IMR-90 (cell line): Measurements from ENCODE around the gene MAPK8IP1. TPM values are rescaled to one million over a fixed set of nuclear protein-coding genes. Genes with fewer than 3 reads are reported as not detected.

Experiments used
- ATAC-seq: fragments of 200-7000 bp; cut with Tn5 transposase; 2 replicates; pipeline ENCODE4 v1.9.1; 2020; ENCODE audit warnings: low read depth, mild to moderate bottlenecking, moderate library complexity
- BruUV-seq: library from RNA; stranded (reverse); fragments of 400-500 nt; replicated peaks from 2 replicates; lab custom pipeline; 2021; lab: Mats Ljungman, UMichigan
- CTCF ChIA-PET: fragments of 300-600 bp; formaldehyde crosslinking; extraction: SDS; loops from one replicate; lab custom pipeline; 2021; ENCODE audit warnings: antibody characterized with exemption; lab: Yijun Ruan, JAX
- POLR2A ChIA-PET: fragments of 300-600 bp; sonication (Branson Sonifier 250); formaldehyde crosslinking; loops from one replicate; lab custom pipeline; 2022; ENCODE audit warnings: antibody characterized with exemption; ENCODE audit not compliant: unreplicated experiment; lab: Charles Lee
- DNase-seq: peaks from one replicate; pipeline ENCODE4 v3.0.0; 2013
- H2AFZ ChIP-seq: replicated peaks from 2 replicates; pipeline ENCODE3; 2013; ENCODE audit warnings: low read length, mild to moderate bottlenecking; ENCODE audit not compliant: poor library complexity
- H2AK5ac ChIP-seq: 2 replicates; pipeline ENCODE4 v1.6.1; 2013; ENCODE audit warnings: low read depth, low read length, inconsistent platforms
- H2AK9ac ChIP-seq: replicated peaks from 2 replicates; pipeline ENCODE3; 2013; ENCODE audit warnings: mild to moderate bottlenecking, low read depth, low read length, moderate library complexity; ENCODE audit not compliant: poor library complexity
- H2BK120ac ChIP-seq: 2 replicates; pipeline ENCODE4 v1.6.1; 2013; ENCODE audit warnings: low read depth, low read length, inconsistent platforms
- H2BK15ac ChIP-seq: 3 replicates; pipeline ENCODE4 v1.6.1; 2013; ENCODE audit warnings: low read depth, low read length, inconsistent platforms
- H2BK20ac ChIP-seq: 2 replicates; pipeline ENCODE4 v1.6.1; 2013; ENCODE audit warnings: low read depth, mild to moderate bottlenecking, inconsistent platforms, low read length, moderate library complexity
- H2BK5ac ChIP-seq: 2 replicates; pipeline ENCODE4 v1.6.1; 2013; ENCODE audit warnings: mild to moderate bottlenecking, low read depth, low read length, inconsistent platforms; ENCODE audit not compliant: poor library complexity, severe bottlenecking
- H3K14ac ChIP-seq: replicated peaks from 2 replicates; pipeline ENCODE4 v1.6.1; 2013; ENCODE audit warnings: low read depth, low read length, inconsistent platforms
- H3K18ac ChIP-seq: 2 replicates; pipeline ENCODE4 v1.6.1; 2013; ENCODE audit warnings: low read depth, low read length, control low read depth
- H3K23ac ChIP-seq: 2 replicates; pipeline ENCODE4 v1.6.1; 2013; ENCODE audit warnings: low read depth, low read length, inconsistent platforms
- H3K27ac ChIP-seq: 2 replicates; pipeline ENCODE4 v1.5.1; 2013; ENCODE audit warnings: mild to moderate bottlenecking, control low read depth, low read length; ENCODE audit not compliant: insufficient read depth
- H3K27me3 ChIP-seq: 2 replicates; pipeline ENCODE4 v1.6.1; 2013; ENCODE audit warnings: low read length; ENCODE audit not compliant: control insufficient read depth, insufficient read depth
- H3K36me3 ChIP-seq: 2 replicates; pipeline ENCODE4 v1.6.1; 2013; ENCODE audit warnings: low read length, mixed read lengths; ENCODE audit not compliant: control insufficient read depth, insufficient read depth
- H3K4ac ChIP-seq: 2 replicates; pipeline ENCODE4 v1.6.1; 2013; ENCODE audit warnings: low read depth, low read length, inconsistent platforms
- H3K4me1 ChIP-seq: 2 replicates; pipeline ENCODE4 v1.6.1; 2013; ENCODE audit warnings: low read length, mixed read lengths; ENCODE audit not compliant: control insufficient read depth, insufficient read depth
- H3K4me2 ChIP-seq: 2 replicates; pipeline ENCODE4 v1.6.1; 2013; ENCODE audit warnings: low read depth, mild to moderate bottlenecking, control low read depth, low read length, moderate library complexity
- H3K4me3 ChIP-seq: 2 replicates; pipeline ENCODE4 v1.5.1; 2013; ENCODE audit warnings: low read depth, mild to moderate bottlenecking, control low read depth, low read length, moderate library complexity; ENCODE audit not compliant: insufficient read depth
- H3K56ac ChIP-seq: 2 replicates; pipeline ENCODE4 v1.6.1; 2013; ENCODE audit warnings: low read length, inconsistent platforms; ENCODE audit not compliant: insufficient read depth; ENCODE audit errors: extremely low read depth
- H3K79me1 ChIP-seq, 2 experiments: 2 replicates each; pipeline ENCODE4 v1.6.1; 2013; ENCODE audit warnings: low read length in 2 of 2, inconsistent platforms in 1 of 2, low read depth in 1 of 2
- H3K9ac ChIP-seq: 2 replicates; pipeline ENCODE4 v1.6.1; 2013; ENCODE audit warnings: low read depth, low read length, control low read depth
- H3K9me1 ChIP-seq: 2 replicates; pipeline ENCODE4 v1.6.1; 2013; ENCODE audit warnings: low read length, inconsistent platforms; ENCODE audit not compliant: insufficient read depth
- H3K9me3 ChIP-seq: 2 replicates; pipeline ENCODE4 v1.6.1; 2013; ENCODE audit warnings: low read length; ENCODE audit not compliant: control insufficient read depth, insufficient read depth
- H4K20me1 ChIP-seq: 2 replicates; pipeline ENCODE4 v1.6.1; 2013; ENCODE audit warnings: low read length, inconsistent platforms; ENCODE audit not compliant: insufficient read depth
- H4K5ac ChIP-seq: 2 replicates; pipeline ENCODE4 v1.6.1; 2013; ENCODE audit warnings: mild to moderate bottlenecking, low read depth, low read length, control low read depth
- H4K8ac ChIP-seq, 2 experiments: 2 replicates each; pipeline ENCODE4 v1.6.1; 2013; ENCODE audit warnings: low read depth in 2 of 2, low read length in 2 of 2, control low read depth in 1 of 2, inconsistent platforms in 1 of 2
- H4K91ac ChIP-seq: 2 replicates; pipeline ENCODE4 v1.6.1; 2013; ENCODE audit warnings: low read depth, low read length, inconsistent platforms; ENCODE audit not compliant: insufficient read depth
- BHLHE40 ChIP-seq: fragments of 150-350 bp; IDR thresholded peaks from 2 replicates; pipeline ENCODE4 v1.6.1; 2016; ENCODE audit warnings: mild to moderate bottlenecking, low read depth, low read length
- CHD1 ChIP-seq: IDR thresholded peaks from 2 replicates; pipeline ENCODE4 v1.6.1; 2012; ENCODE audit warnings: low read depth, low read length, improper control_type of control experiment
- CTCF ChIP-seq: conservative IDR thresholded peaks from 2 replicates; pipeline ENCODE4 v1.5.1; 2012; ENCODE audit warnings: mild to moderate bottlenecking, low read depth, low read length, improper control_type of control experiment
- ELK1 ChIP-seq: fragments of 150-350 bp; IDR thresholded peaks from 2 replicates; pipeline ENCODE4 v1.6.1; 2016; ENCODE audit warnings: low read depth, mild to moderate bottlenecking, low read length, moderate library complexity, borderline replicate concordance
- FOS ChIP-seq: fragments of 150-350 bp; IDR thresholded peaks from 2 replicates; pipeline ENCODE4 v1.6.1; 2016; ENCODE audit warnings: low read depth, low read length
- MAFK ChIP-seq: IDR thresholded peaks from 2 replicates; pipeline ENCODE4 v1.6.1; 2012; ENCODE audit warnings: low read depth, low read length, improper control_type of control experiment
- MAZ ChIP-seq: IDR thresholded peaks from 2 replicates; pipeline ENCODE4 v1.6.1; 2012; ENCODE audit warnings: low read depth, mild to moderate bottlenecking, low read length, improper control_type of control experiment, moderate library complexity, borderline replicate concordance
- MXI1 ChIP-seq: IDR thresholded peaks from 2 replicates; pipeline ENCODE4 v1.6.1; 2012; ENCODE audit warnings: low read depth, mild to moderate bottlenecking, low read length, moderate library complexity, borderline replicate concordance
- NFE2L2 ChIP-seq: fragments of 150-350 bp; IDR thresholded peaks from 2 replicates; pipeline ENCODE4 v1.6.1; 2016; ENCODE audit warnings: low read depth, mild to moderate bottlenecking, low read length
- POLR2A ChIP-seq: IDR thresholded peaks from 2 replicates; pipeline ENCODE4 v1.6.1; 2012; ENCODE audit warnings: mild to moderate bottlenecking, low read depth, low read length
- RCOR1 ChIP-seq: IDR thresholded peaks from 2 replicates; pipeline ENCODE4 v1.6.1; 2012; ENCODE audit warnings: mild to moderate bottlenecking, low read length, improper control_type of control experiment; ENCODE audit not compliant: insufficient replicate concordance
- RFX5 ChIP-seq: IDR thresholded peaks from 2 replicates; pipeline ENCODE4 v1.8.0; 2012; ENCODE audit warnings: low read depth, mild to moderate bottlenecking, low read length, moderate library complexity
- USF2 ChIP-seq: fragments of 150-350 bp; IDR thresholded peaks from 2 replicates; pipeline ENCODE4 v1.6.1; 2017; ENCODE audit warnings: mild to moderate bottlenecking, antibody characterized with exemption, low read length, low read depth
- WGBS, 2 experiments: methylation state at CpG; one replicate each; pipeline versions ENCODE4 v1.1.5 to v1.1.7; 2013; ENCODE audit warnings: missing lambda C conversion rate in 2 of 2; ENCODE audit not compliant: insufficient read length in 1 of 2; ENCODE audit errors: extremely low coverage in 2 of 2; 5-methylcytosine and 5-hydroxymethylcytosine counted together
- dilution Hi-C: fragments of 300-500 bp; cut with HindIII; formaldehyde crosslinking; loops from one replicate; pipeline ENCODE4 v1.14.3; 2018; ENCODE audit warnings: low sequenced_read_pairs; ENCODE audit not compliant: unreplicated experiment
- in situ Hi-C: fragments of 300-500 bp; cut with MboI; formaldehyde crosslinking; loops from 3 replicates; pipeline ENCODE4 v1.14.3; 2019; ENCODE audit warnings: low sequenced_read_pairs, inconsistent platforms, mixed read lengths
- intact Hi-C: fragments of 100-400 bp; cut with micrococcal nuclease; formaldehyde crosslinking; loops from 2 replicates; pipeline ENCODE4 v1.10.0; 2022
- polyA plus RNA-seq, 3 experiments: library from polyadenylated mRNA; depleted of rRNA; stranded (reverse); fragments of >200 nt; gene quantifications; 2 replicates each; pipeline ENCODE4 v1.2.3, GENCODE V29; 2012; ENCODE audit warnings: low replicate concordance in 1 of 3
- total RNA-seq: library from RNA; depleted of rRNA; stranded (reverse); fragments of >200 nt; gene quantifications from 2 replicates; pipeline ENCODE4 v1.2.3, GENCODE V29; 2012

Gene MAPK8IP1
- total and polyA plus RNA-seq, 2 of the 4 experiments (the other 2 are of a cell fraction): 6.5 to 9.6 TPM

- intact Hi-C loops (no loop called here), dilution Hi-C loops (no loop called here), in situ Hi-C loops (no loop called here)
- H3K14ac ChIP-seq: no peak overlapping the region
- CTCF ChIA-PET: no interaction called here
- WGBS, 2 experiments: no CpG with 5 or more reads among the region's 8 CpGs
- no peak overlapping the region for H2BK15ac ChIP-seq
- H3K9me1 ChIP-seq: no peaks in the 10 kb centered on the region; the same call in 1 of the 2 replicates
- H4K91ac ChIP-seq: no peak overlapping the region
- no peak overlapping the region for H4K5ac ChIP-seq
- no peak overlapping the region for H2AFZ ChIP-seq
- TF ChIP-seq CTCF: no peak
- no peak for TF ChIP-seq FOS
- TF ChIP-seq POLR2A: no peak
- TF ChIP-seq RCOR1: no peak
- no peak for TF ChIP-seq CHD1
- TF ChIP-seq RFX5: no peak
- TF ChIP-seq NFE2L2: no peak
- TF ChIP-seq ELK1: no peak
- no peak for TF ChIP-seq BHLHE40
- no peak for TF ChIP-seq USF2
- no peak for TF ChIP-seq MXI1
- TF ChIP-seq MAFK: no peak
- no peak for TF ChIP-seq MAZ
- peaks cover 45% of the 10 kb centered on the region for H3K27me3 ChIP-seq
- no peak overlapping the region for H2BK120ac ChIP-seq
- H3K4ac ChIP-seq: no peak overlapping the region
- H3K56ac ChIP-seq: no peak overlapping the region
- no peak overlapping the region for H3K4me2 ChIP-seq
- H3K18ac ChIP-seq: no peak overlapping the region
- no peak overlapping the region for H3K23ac ChIP-seq
- H2AK9ac ChIP-seq: no peak overlapping the region
- H3K36me3 ChIP-seq: no peaks in the 10 kb centered on the region
- no peaks in the 10 kb centered on the region for H3K79me1 ChIP-seq
- no peak overlapping the region for H2BK20ac ChIP-seq
- no peak overlapping the region for H4K8ac ChIP-seq
- H2AK5ac ChIP-seq: no peak overlapping the region
- H3K9me3 ChIP-seq: no peaks in the 10 kb centered on the region
- POLR2A ChIA-PET: no interaction called here
- no peaks in the 10 kb centered on the region for H3K4me1 ChIP-seq
- ATAC-seq (no peak), DNase-seq (no peak)
- H3K27ac ChIP-seq: no peak overlapping the region
- peaks cover 11% of the 10 kb centered on the region for H4K20me1 ChIP-seq
- BruUV-seq: no TSS peak
- no peak overlapping the region for H3K9ac ChIP-seq
- H3K4me3 ChIP-seq: no peak overlapping the region
- no peak overlapping the region for H2BK5ac ChIP-seq
Observed at GRCh38 chr11:45889555-45889954, 4.1 kb downstream of the MAPK8IP1 start.
